Ramos (cell line): ENCODE results near the gene EMILIN1.
"Not testable (repeated sequence)": the region's sequence is repeated elsewhere in the genome, so short reads cannot be mapped to it uniquely, and the experiment has no call there.

Experiments
- in situ Hi-C: fragments of 300-500 bp; cut with MboI; formaldehyde crosslinking; loops from one replicate; pipeline ENCODE4 v1.14.3; 2022; ENCODE audit warnings: low sequenced_read_pairs; ENCODE audit not compliant: unreplicated experiment

The EMILIN1 gene

GRCh38 chr2:27091746-27092695 lies 13.6 kb downstream of the EMILIN1 start:
- in situ Hi-C loops, result no loop called here

- in situ Hi-C loops, result no loop called here
Measured at GRCh38 chr2:27092696-27093429, 14.4 kb downstream of the EMILIN1 start.

DNA sequence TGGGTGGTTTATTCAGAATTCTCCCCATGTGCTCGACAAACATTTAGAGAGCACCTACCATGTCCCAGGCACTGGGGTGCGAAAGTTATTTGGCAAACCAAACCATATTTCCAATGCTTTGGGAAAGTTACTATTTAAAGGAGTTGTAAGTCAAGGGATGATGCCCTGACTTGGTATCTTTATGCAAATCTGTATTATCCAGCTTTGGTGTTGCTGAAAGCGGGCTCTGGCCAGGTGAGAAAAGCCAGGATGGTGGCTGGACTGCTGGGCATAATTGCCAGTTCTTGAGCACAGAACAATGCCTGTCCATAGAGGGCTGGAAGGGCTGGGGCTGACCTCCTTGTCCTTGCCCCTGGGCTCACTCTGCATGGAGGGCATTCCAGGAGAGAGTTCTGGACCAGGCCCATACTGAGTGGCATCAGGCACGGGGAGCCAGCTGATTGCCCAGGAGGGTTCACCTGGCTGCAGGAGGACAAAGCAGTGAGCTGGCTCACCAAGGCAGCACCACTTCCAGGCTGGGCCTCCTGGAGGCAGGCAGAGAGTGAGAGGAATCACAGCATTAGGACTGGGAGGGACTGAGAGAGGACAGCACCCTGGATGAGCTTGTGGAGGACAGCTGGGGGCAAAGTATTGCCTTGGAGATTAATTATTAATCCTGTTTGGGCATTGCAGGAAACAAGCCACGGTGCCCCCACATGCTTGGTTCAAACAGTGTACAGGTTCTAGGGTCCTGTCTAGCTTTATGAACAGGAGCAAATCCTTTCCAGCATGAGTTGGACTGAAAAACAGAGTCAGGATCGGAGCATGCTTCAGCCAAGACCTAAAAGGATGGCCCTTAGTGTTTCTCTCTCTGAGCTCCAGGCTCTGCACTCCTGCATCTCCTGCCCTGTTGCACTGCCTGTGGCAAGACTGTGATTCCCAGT lies 15.3 kb downstream of the EMILIN1 start:
- in situ Hi-C loops, result no loop called here

- in situ Hi-C loops, result no loop called here
Measured at GRCh38 chr2:27094353-27094984, 16.1 kb downstream of the EMILIN1 start.

- in situ Hi-C loops, result no loop called here
Measured at GRCh38 chr2:27095427-27095744, 17.0 kb downstream of the EMILIN1 start.

DNA sequence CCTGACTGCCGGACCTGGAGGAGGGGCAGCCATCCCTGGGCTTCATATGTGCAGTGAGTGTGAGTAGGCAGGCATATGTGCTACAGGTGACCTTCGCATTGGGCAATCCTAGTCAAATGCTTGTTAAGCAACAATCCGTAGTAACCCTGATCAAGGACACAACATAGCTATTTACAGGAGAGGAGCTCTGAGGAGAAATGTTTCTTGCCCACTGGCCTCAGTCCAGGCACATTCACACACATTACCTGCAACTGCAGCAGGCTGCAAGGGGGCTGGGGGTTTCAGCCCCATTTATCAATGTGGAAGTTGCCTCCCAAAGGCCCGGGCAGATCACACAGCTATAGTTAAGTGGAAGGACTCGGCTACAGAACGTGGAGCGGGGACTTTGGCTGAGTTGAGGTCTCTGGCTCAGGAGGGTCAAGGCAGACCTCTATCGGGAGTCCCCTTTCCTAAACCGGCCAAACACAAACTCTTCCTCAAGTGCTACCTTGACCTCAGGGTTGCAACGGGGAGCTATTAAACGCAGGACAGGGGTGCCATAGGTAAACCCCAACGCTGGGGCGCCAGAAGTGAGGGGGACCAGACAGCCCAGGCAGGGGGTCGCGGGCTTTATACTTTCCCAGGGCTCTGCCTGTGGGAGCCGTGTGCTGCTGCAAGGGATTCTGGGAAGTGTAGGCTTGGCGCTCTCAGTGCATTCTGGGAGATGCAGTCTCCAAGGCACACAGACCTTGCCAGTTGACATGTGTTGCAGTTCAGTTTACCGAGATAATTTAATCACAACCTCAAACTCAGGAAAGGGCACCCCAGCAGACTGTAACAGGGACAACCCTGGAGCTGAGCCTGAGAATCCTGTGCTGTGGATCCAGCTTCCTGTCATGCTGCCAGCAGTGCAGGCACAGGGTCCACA lies 17.6 kb downstream of the EMILIN1 start:
- in situ Hi-C loops, result no loop called here

GRCh38 chr2:27096748-27097297 lies 18.4 kb downstream of the EMILIN1 start:
- in situ Hi-C loops, result no loop called here

DNA sequence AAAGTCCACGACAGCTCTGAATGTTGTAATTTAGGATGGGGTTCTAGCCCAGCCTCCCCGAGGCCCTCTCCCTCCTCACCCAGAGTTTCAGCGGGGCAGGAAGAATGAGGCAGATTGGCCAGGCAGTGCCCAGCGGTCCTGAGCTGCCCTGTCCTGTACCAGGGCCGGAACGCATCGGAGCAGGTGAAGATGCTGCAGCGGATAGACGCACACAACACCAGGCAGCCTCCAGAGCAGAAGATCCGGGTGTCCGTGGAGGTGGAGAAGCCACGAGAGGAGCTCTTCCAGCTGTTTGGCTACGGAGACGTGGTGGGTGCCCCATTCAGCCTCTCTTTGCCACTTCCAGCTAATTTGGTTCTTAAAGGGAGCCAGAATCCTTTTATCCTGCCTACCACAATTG lies 18.9 kb downstream of the EMILIN1 start:
- in situ Hi-C loops, result no loop called here

- in situ Hi-C loops, result no loop called here
Measured at GRCh38 chr2:27099334-27099955, 21.0 kb downstream of the EMILIN1 start.

- in situ Hi-C loops, result loop anchor here (5.0 kb wide), 1 partner anchor 182 kb away; the partner anchor contains the start of gene TRIM54
Measured at GRCh38 chr2:27100036-27100435, 21.6 kb downstream of the EMILIN1 start.

GRCh38 chr2:27102329-27102728 lies 23.9 kb downstream of the EMILIN1 start:
- in situ Hi-C loops, result loop anchor here (5.0 kb wide), 1 partner anchor 180 kb away; the partner anchor contains the start of gene TRIM54

DNA sequence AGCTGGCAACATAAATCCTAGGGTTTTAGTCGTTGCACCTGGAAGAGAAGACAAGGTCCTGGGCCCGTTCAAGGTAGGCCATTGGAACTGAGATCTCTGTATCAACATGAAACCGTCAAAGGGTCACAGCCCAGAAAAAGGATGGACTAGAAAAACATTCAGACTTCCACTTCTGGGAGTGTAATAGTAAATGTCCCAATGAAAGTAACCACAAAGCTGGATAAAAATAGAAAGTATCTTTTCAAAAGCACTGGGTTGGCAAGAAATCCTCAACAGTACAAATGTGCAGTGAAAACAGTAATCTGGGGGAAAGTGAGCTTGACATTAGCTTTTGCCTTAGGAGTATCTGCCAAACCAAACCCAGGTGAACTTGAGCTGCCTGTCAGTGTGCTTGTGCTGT lies 27.6 kb downstream of the EMILIN1 start:
- in situ Hi-C loops, result no loop called here

DNA sequence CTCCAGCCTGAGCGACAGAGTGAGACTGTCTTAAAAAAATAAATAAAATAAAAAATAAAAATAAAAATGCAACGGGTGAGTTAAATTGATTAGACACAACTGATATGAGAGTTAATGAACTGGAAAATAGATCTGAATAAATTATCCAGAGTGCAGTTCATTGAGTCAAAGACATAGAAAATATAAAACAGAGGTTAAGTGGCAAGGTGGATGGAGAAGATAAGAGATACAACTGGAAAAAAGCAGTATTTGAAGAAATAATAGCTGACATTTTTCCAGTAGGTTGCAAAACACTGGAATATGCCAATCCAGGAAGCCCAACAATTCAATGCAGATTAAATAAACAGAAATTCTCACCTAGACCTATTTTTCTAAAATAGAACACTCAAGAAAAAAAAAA lies 29.8 kb downstream of the EMILIN1 start:
- in situ Hi-C loops, result no loop called here

DNA sequence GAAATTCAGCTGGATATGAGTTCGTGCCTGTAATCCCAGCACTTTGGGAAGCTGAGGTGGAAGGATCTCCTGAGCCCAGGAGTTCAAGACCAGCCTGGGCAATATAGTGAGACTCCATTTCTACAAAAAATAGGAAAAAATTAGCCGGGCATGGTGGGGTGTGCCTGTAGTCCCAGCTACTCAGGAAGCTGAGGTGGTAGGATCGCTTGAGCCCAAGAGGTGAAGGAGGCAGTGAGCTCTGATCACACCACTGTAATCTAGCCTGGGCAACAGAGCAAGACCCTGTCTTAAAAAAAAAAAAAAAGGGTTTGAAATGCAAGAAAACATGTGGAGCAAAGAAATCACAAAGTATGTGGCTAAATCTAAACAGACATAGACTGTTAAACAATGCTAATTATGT lies 30.7 kb downstream of the EMILIN1 start:
- in situ Hi-C loops, result no loop called here

DNA sequence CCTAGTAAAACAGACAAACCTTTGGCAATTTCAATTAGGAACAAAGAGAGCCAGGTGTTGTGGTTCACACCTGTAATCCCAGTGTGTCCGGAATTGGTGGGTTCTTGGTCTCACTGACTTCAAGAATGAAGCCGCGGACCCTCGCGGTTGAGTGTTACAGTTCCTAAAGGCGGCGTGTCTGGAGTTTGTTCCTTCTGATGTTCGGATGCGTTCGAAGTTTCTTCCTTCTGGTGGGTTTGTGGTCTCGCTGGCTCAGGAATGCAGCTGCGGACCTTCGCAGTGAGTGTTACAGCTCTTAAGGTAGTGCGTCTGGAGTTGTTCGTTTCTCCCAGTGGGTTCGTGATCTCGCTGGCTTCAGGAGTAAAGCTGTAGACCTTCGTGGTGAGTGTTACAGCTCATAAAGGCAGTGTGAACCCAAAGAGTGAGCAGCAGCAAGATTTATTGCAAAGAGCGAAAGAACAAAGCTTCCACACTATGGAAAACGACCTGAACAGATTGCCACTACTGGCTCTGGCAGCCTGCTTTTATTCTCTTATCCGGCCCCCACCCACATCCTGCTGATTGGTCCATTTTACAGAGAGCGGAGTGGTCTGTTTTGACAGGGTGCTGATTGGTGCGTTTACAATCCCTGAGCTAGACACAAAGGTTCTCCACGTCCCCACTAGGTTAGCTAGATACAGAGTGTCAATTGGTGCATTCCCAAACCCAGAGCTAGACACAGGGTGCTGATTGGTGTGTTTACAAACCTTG lies 32.4 kb downstream of the EMILIN1 start:
- in situ Hi-C loops, result not testable (repeated sequence)

- in situ Hi-C loops, result not testable (repeated sequence)
Measured at GRCh38 chr2:27111392-27112078, 33.1 kb downstream of the EMILIN1 start.

DNA sequence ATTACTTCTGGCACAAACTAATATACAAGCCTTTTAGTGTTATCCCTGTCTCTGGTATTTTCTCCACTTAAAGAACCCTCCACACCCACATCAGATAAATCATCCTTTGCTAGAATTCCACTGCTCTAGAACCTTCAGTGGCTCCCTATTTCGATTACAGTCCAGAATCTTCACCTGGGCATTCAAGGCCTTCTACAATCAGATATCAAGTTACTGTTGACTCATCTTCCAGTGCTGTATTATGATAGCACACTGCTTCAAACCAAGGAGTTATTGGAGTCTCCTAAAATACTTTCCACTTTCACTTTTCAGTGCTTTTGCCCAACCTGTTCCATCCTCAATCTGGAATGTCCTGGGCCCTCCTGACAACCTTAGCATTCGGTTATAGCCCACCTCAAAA lies 37.1 kb downstream of the EMILIN1 start:
- in situ Hi-C loops, result no loop called here
